HG02943 (cell line): ENCODE measurements around the gene UBXN7.
A peak's percentile ranks its signal among the peaks of the same experiment; 100 is the strongest.
"Not testable (repeated sequence)": the region's sequence is repeated elsewhere in the genome, so short reads cannot be mapped to it uniquely, and the experiment has no call there.

Experiments used
- ATAC-seq: cut with Tn5 transposase; IDR thresholded peaks from one replicate; pipeline ENCODE4 v1.9.1; 2021; ENCODE audit warnings: mild to moderate bottlenecking, low read depth, moderate library complexity; ENCODE audit not compliant: unreplicated experiment

UBXN7 gene

GRCh38 chr3:196421668-196422067, 10.6 kb downstream of the UBXN7 start:
- ATAC-seq: not testable (repeated sequence)

- ATAC-seq: no peak
Measured at GRCh38 chr3:196419386-196419785, 12.8 kb downstream of the UBXN7 start.

GRCh38 chr3:196418601-196419000, 13.6 kb downstream of the UBXN7 start:
- ATAC-seq: no peak

GRCh38 chr3:196414469-196414868, 17.8 kb downstream of the UBXN7 start:
- ATAC-seq: no peak

- peak; percentile 76 for ATAC-seq
Measured at GRCh38 chr3:196412704-196413103, 19.5 kb downstream of the UBXN7 start.

- ATAC-seq: no peak
Measured at GRCh38 chr3:196409409-196409808, 22.8 kb downstream of the UBXN7 start.

GRCh38 chr3:196408565-196409300, 23.5 kb downstream of the UBXN7 start:
- no peak for ATAC-seq

GRCh38 chr3:196406811-196407470, 25.3 kb downstream of the UBXN7 start:
- ATAC-seq: no peak

GRCh38 chr3:196400331-196400730, 31.9 kb downstream of the UBXN7 start:
- ATAC-seq: no peak

- ATAC-seq: no peak
Measured at GRCh38 chr3:196399485-196399945, 32.7 kb downstream of the UBXN7 start.

- no peak for ATAC-seq
Measured at GRCh38 chr3:196398782-196399181, 33.4 kb downstream of the UBXN7 start.

- ATAC-seq: no peak
Measured at GRCh38 chr3:196397941-196398340, 34.3 kb downstream of the UBXN7 start.

- no peak for ATAC-seq
Measured at GRCh38 chr3:196390116-196390515, 42.1 kb downstream of the UBXN7 start.

- ATAC-seq: no peak
Measured at GRCh38 chr3:196388956-196389355, 43.3 kb downstream of the UBXN7 start.

- not testable (repeated sequence) for ATAC-seq
Measured at GRCh38 chr3:196387941-196388340, 44.3 kb downstream of the UBXN7 start.

- ATAC-seq: not testable (repeated sequence)
Measured at GRCh38 chr3:196386797-196387196, 45.4 kb downstream of the UBXN7 start.

- not testable (repeated sequence) for ATAC-seq
Measured at GRCh38 chr3:196386034-196386433, 46.2 kb downstream of the UBXN7 start.

GRCh38 chr3:196385446-196385845, 46.8 kb downstream of the UBXN7 start:
- ATAC-seq: not testable (repeated sequence)

- no peak for ATAC-seq
Measured at GRCh38 chr3:196378146-196378841, 53.9 kb downstream of the UBXN7 start.

GRCh38 chr3:196377321-196377720, 54.9 kb downstream of the UBXN7 start:
- no peak for ATAC-seq

- ATAC-seq: no peak
Measured at GRCh38 chr3:196365736-196366135, 66.5 kb downstream of the UBXN7 start.
